ENCODE measurements around the gene NBR1.

NBR1 gene

GRCh38 chr17:43142153-43142552 lies 28.9 kb upstream of the NBR1 start:
- TF ChIP-seq CTCF (IDR thresholded peaks at IDR 0.05; ENCODE audit: low read length) (no peak), EZH2 (IDR thresholded peaks at IDR 0.05; ENCODE audit: borderline replicate concordance, low read length) (no peak)

GRCh38 chr17:43143201-43143600 lies 27.8 kb upstream of the NBR1 start:
- H3F3A ChIP-seq (ENCODE audit: insufficient read depth, low read length), result no peaks in the 10 kb centered on the region
- no peaks in the 10 kb centered on the region for H3K27me3 ChIP-seq (ENCODE audit: insufficient read depth, low read length)
- no peaks in the 10 kb centered on the region for H3K9me3 ChIP-seq (ENCODE audit: low read length)
- no peak for TF ChIP-seq EZH2 (IDR thresholded peaks at IDR 0.05; ENCODE audit: borderline replicate concordance, low read length)
- TF ChIP-seq CTCF (IDR thresholded peaks at IDR 0.05; ENCODE audit: low read length), result no peak
- H3K79me2 ChIP-seq (ENCODE audit: insufficient read depth, low read length), result no peaks in the 10 kb centered on the region
- no peak overlapping the region for H3K9ac ChIP-seq (ENCODE audit: low read length)
- H3K9me2 ChIP-seq (ENCODE audit: low read depth, low read length), result no peaks in the 10 kb centered on the region
- no peaks in the 10 kb centered on the region for H4K20me1 ChIP-seq (ENCODE audit: insufficient read depth, low read length)
- no peak overlapping the region for H3K4me2 ChIP-seq (ENCODE audit: low read length)
- no peak overlapping the region for H2AFZ ChIP-seq (ENCODE audit: low read length)
- H3K4me1 ChIP-seq (ENCODE audit: insufficient read depth, low read length, severe bottlenecking), result peaks cover 8% of the 10 kb centered on the region
- no peak overlapping the region for H3K4me3 ChIP-seq (ENCODE audit: low read depth, low read length, poor library complexity, severe bottlenecking)
- no peak overlapping the region for H3K27ac ChIP-seq (ENCODE audit: low read depth, low read length, poor library complexity, severe bottlenecking)
- peaks cover 3% of the 10 kb centered on the region; the same call in 1 of the 2 replicates for H3K36me3 ChIP-seq (ENCODE audit: insufficient read depth, low read length)

More at GRCh38 chr17:43142153-43142552, 28.9 kb upstream of the NBR1 start:
- Histone ChIP-seq H3K9me2 (ENCODE audit: low read depth, low read length) (no peaks in the 10 kb centered on the region), H3K4me1 (ENCODE audit: insufficient read depth, low read length, severe bottlenecking) (peaks cover 8% of the 10 kb centered on the region), H2AFZ (ENCODE audit: low read length) (no peak overlapping the region), H3K9ac (ENCODE audit: low read length) (no peak overlapping the region), H3K9me3 (ENCODE audit: low read length) (no peaks in the 10 kb centered on the region), H3K36me3 (ENCODE audit: insufficient read depth, low read length) (peaks cover 3% of the 10 kb centered on the region; the same call in 1 of the 2 replicates), H4K20me1 (ENCODE audit: insufficient read depth, low read length) (no peaks in the 10 kb centered on the region), H3K27ac (ENCODE audit: low read depth, low read length, poor library complexity, severe bottlenecking) (no peak overlapping the region), H3K4me3 (ENCODE audit: low read depth, low read length, poor library complexity, severe bottlenecking) (no peak overlapping the region), H3K27me3 (ENCODE audit: insufficient read depth, low read length) (no peaks in the 10 kb centered on the region), H3K79me2 (ENCODE audit: insufficient read depth, low read length) (no peaks in the 10 kb centered on the region), H3K4me2 (ENCODE audit: low read length) (no peak overlapping the region), H3F3A (ENCODE audit: insufficient read depth, low read length) (no peaks in the 10 kb centered on the region)

- Histone ChIP-seq H3K79me2 (ENCODE audit: insufficient read depth, low read length) (no peaks in the 10 kb centered on the region), H3F3A (ENCODE audit: insufficient read depth, low read length) (no peaks in the 10 kb centered on the region), H4K20me1 (ENCODE audit: insufficient read depth, low read length) (no peaks in the 10 kb centered on the region), H3K36me3 (ENCODE audit: insufficient read depth, low read length) (peaks cover 3% of the 10 kb centered on the region; the same call in 1 of the 2 replicates), H2AFZ (ENCODE audit: low read length) (no peak overlapping the region), H3K4me1 (ENCODE audit: insufficient read depth, low read length, severe bottlenecking) (no peaks in the 10 kb centered on the region), H3K27me3 (ENCODE audit: insufficient read depth, low read length) (no peaks in the 10 kb centered on the region), H3K9me3 (ENCODE audit: low read length) (no peaks in the 10 kb centered on the region), H3K4me2 (ENCODE audit: low read length) (no peak overlapping the region), H3K4me3 (ENCODE audit: low read depth, low read length, poor library complexity, severe bottlenecking) (no peak overlapping the region), H3K9me2 (ENCODE audit: low read depth, low read length) (no peaks in the 10 kb centered on the region), H3K27ac (ENCODE audit: low read depth, low read length, poor library complexity, severe bottlenecking) (no peak overlapping the region), H3K9ac (ENCODE audit: low read length) (no peak overlapping the region)
- TF ChIP-seq CTCF (IDR thresholded peaks at IDR 0.05; ENCODE audit: low read length) (no peak), EZH2 (IDR thresholded peaks at IDR 0.05; ENCODE audit: borderline replicate concordance, low read length) (no peak)
Measured at GRCh38 chr17:43146649-43147048, 24.4 kb upstream of the NBR1 start.

Data from OCI-LY1 (cell line).